IPS-20b (cell line): ENCODE measurements around the gene NHSL1.

ENCODE experiments used
- H3K27ac ChIP-seq: one replicate; pipeline ENCODE4 v1.5.1; 2013; ENCODE audit warnings: low read length
- H3K27me3 ChIP-seq: 2 replicates; pipeline ENCODE4 v1.6.1; 2013; ENCODE audit warnings: mild to moderate bottlenecking, low read length, inconsistent platforms; ENCODE audit not compliant: insufficient read depth
- H3K36me3 ChIP-seq: 2 replicates; pipeline ENCODE4 v1.6.1; 2013; ENCODE audit warnings: low read depth, mild to moderate bottlenecking, inconsistent platforms, low read length, moderate library complexity; ENCODE audit not compliant: insufficient read depth
- H3K4me1 ChIP-seq: 2 replicates; pipeline ENCODE4 v1.6.1; 2013; ENCODE audit warnings: mild to moderate bottlenecking, control low read depth, inconsistent platforms, low read length, moderate library complexity; ENCODE audit not compliant: insufficient read depth
- H3K4me3 ChIP-seq: 2 replicates; pipeline ENCODE4 v1.5.1; 2013; ENCODE audit warnings: mild to moderate bottlenecking, low read length, inconsistent platforms
- H3K9ac ChIP-seq: 2 replicates; pipeline ENCODE4 v1.6.1; 2013; ENCODE audit warnings: low read depth, mild to moderate bottlenecking, inconsistent platforms, low read length, moderate library complexity
- H3K9me3 ChIP-seq: 2 replicates; pipeline ENCODE4 v1.6.1; 2013; ENCODE audit warnings: mild to moderate bottlenecking, low read depth, low read length, inconsistent platforms; ENCODE audit not compliant: insufficient read depth

The NHSL1 gene

DNA sequence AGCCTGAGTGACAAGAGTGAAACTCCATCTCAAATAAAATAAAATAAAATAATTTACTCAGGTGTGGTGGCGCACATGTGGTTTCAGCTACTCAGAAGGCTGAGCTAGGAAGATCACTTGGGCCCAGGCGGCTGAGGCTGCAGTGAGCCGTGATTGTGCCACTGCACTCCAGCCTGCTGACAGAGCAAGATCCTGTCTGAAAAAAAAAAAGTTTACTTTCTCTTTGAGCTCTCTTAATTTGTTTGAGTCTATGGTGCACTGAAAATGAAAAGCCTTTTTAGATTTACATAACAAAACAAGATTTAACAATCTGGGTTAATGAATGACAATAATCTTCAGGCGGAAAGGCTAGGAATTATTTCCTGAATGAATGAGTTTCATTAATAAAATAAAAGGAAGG lies 23.3 kb upstream of the NHSL1 start:
- Histone ChIP-seq H3K27ac (no peak overlapping the region), H3K4me1 (peaks cover 15% of the 10 kb centered on the region), H3K36me3 (no peaks in the 10 kb centered on the region), H3K9me3 (peaks cover 8% of the 10 kb centered on the region), H3K9ac (no peak overlapping the region), H3K27me3 (no peaks in the 10 kb centered on the region), H3K4me3 (no peak overlapping the region)

DNA sequence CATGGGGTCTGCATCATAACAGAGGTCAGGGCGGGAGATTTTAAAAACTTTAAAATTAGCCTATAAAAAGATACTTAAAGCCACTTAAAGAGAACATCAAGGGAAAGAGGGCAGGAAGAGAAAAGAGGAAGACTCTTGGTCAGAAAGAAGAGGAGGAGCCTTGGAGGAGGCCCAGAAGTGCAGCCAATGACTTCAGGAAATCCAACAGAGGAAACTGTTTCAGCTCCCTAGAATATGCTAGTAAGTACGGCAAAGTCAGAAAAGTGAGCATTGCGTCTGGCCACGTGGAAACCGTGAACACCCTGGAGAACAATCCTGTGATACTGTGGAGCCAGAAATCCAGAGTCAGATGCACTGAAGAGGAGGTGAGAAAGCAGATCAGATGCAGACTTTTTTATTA lies 22.5 kb upstream of the NHSL1 start:
- Histone ChIP-seq H3K27me3 (no peaks in the 10 kb centered on the region), H3K9ac (no peak overlapping the region), H3K27ac (no peak overlapping the region), H3K36me3 (no peaks in the 10 kb centered on the region), H3K4me1 (peaks cover 7% of the 10 kb centered on the region; the same call in 1 of the 2 replicates), H3K4me3 (no peak overlapping the region), H3K9me3 (peaks cover 8% of the 10 kb centered on the region)

DNA sequence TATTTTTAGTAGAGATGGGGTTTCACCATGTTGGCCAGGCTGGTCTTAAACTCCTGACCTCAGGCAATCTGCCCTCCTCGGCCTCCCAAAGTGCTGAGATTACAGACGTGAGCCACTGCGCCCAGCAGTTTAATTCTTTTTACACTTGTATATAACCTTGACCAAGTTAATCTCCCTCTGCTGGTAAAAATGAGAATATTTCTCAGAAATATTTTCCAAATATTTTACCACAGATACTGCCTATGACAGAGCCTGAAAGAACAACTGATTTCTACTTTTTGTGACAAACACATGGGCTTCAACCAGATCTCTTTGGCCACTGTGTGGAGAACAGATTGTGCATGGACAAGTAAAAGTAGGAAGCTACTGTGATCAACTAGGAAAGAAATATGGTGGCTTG lies 21.2 kb upstream of the NHSL1 start:
- Histone ChIP-seq H3K9me3 (peaks cover 8% of the 10 kb centered on the region), H3K4me3 (no peak overlapping the region), H3K36me3 (no peaks in the 10 kb centered on the region), H3K9ac (no peak overlapping the region), H3K4me1 (peaks cover 5% of the 10 kb centered on the region; the same call in 1 of the 2 replicates), H3K27ac (no peak overlapping the region), H3K27me3 (no peaks in the 10 kb centered on the region)

DNA sequence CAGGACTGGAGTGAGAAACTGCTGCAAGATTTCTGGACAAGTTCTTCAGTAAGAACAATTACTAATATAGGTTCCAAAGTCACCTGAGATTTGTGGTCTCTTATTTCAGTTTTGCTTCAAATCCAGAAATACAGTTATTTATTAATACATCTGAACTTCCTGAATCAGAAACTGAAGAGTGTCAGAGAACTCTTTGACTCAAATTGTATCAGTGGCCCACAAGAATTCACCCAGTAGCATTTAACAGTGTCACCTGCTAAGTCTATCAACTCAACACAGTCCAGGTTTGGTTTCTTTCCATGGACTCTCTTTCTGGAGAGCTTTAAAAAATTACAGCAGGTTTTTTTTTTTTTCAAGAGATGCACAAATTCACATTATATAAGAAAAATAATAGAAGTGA lies 18.8 kb upstream of the NHSL1 start:
- Histone ChIP-seq H3K36me3 (no peaks in the 10 kb centered on the region), H3K4me3 (no peak overlapping the region), H3K27me3 (no peaks in the 10 kb centered on the region), H3K9ac (no peak overlapping the region), H3K9me3 (peaks cover 8% of the 10 kb centered on the region), H3K27ac (no peak overlapping the region), H3K4me1 (peaks cover 10% of the 10 kb centered on the region; the same call in 1 of the 2 replicates)

DNA sequence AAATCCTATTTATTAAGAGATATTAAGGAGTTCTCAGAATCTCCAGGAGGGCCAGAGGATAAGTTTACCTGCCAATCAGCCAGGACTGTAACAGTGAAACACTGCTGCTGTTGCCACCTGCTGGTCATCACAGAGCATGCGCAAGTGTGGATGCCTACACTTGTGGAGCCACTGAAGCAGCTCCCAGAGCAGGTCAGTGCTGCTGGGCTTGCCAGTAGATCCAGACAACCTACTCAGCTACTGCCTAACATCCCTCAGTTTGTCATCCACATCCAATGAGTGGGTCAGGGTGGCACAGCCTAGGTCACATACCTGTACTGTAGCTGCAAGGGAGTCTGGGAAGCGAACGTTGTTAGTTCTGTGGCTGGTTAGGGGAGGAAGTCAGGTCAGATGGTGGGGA lies 18.3 kb upstream of the NHSL1 start:
- H3K9me3 ChIP-seq, result peaks cover 8% of the 10 kb centered on the region
- no peak overlapping the region for H3K27ac ChIP-seq
- H3K4me3 ChIP-seq, result no peak overlapping the region
- no peak overlapping the region for H3K9ac ChIP-seq
- H3K36me3 ChIP-seq, result no peaks in the 10 kb centered on the region
- H3K4me1 ChIP-seq, result peaks cover 10% of the 10 kb centered on the region; the same call in 1 of the 2 replicates
- H3K27me3 ChIP-seq, result no peaks in the 10 kb centered on the region

DNA sequence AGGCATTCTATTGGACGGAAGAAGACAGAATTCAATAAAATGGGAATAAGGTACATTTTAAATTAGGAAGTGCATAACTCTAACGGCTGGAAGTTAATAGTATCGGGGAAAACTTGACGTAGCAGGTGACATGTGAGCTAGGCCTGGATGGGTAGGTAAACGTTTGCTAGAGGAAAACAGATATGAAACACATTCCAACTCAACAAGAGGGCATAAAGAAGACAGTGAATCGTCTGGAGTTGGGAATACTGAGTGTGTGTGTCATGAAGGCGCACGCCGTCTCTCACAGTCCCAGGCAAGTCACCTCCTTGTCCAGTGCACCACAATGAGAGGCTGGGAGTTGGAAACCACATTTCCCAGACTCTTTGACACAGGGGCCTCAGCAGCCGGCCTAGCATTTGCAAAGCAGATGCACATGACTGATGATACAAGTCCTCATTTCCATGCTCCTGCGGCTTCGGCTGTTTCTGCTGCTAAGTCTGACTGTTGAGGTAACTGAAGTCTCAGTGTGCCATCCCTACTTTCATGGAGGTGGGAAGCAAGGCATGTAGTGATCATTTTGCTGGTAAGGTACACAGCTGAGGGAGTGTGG lies 16.5 kb upstream of the NHSL1 start:
- no peaks in the 10 kb centered on the region for H3K36me3 ChIP-seq
- peaks cover 8% of the 10 kb centered on the region for H3K9me3 ChIP-seq

DNA sequence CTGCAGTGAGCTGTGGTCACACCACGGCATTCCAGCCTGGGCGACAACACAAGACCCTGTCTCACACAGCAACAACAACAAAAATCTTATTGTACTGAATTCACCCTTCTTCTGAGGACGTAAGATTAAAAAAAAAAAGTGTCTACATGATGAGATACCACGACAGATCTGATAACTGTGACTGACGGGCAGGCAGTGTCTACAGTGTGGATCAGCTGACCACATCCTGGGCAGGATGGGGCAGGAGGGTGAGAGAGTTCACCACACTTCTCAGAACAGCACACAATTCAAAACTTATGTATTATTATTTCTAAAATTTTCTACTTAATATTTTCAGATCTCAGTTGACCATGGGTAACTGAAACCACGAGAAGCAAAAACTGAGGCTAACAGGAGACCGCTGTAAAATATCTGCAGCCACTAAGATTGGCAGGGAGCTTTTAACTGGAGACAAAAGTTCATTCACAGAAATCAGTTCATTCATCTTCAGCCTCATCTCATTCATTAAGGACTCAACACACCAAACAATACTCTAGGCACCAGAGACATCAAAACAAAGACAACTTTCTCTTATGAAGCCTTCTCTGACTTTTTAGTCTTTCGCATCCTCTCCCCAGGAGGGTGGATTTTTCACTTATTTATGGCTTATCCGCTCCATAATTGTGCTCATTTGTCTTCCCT lies 15.7 kb upstream of the NHSL1 start:
- Histone ChIP-seq H3K27me3 (no peaks in the 10 kb centered on the region), H3K36me3 (no peaks in the 10 kb centered on the region), H3K4me3 (no peak overlapping the region), H3K9ac (no peak overlapping the region), H3K9me3 (peaks cover 8% of the 10 kb centered on the region), H3K4me1 (peaks cover 19% of the 10 kb centered on the region; the same call in 1 of the 2 replicates), H3K27ac (no peak overlapping the region)

More for the DNA sequence above, 16.5 kb upstream of the NHSL1 start:
- H3K27ac ChIP-seq, result no peak overlapping the region
- H3K4me3 ChIP-seq, result no peak overlapping the region
- no peak overlapping the region for H3K9ac ChIP-seq
- H3K4me1 ChIP-seq, result peaks cover 19% of the 10 kb centered on the region; the same call in 1 of the 2 replicates
- H3K27me3 ChIP-seq, result no peaks in the 10 kb centered on the region

DNA sequence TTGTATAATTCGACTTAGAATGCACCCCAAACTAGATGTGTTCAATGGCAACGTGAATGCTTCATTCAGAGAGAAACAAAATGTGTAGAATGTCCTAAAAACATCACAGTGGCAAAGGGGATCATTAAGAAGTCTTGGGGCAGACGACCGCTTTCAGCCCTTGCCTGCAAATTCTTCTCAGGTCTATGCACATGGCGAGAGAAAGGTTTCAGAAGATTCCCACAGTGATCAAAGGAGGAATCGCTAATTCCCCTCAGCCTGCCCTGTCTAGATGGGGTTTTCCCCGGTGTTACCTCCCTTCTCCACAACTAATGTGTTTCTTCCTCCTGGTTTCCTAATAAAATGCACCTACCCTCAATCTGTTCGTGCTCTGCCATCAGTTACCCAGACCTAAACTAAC lies 13.3 kb upstream of the NHSL1 start:
- Histone ChIP-seq H3K27me3 (no peaks in the 10 kb centered on the region), H3K4me3 (no peak overlapping the region; the same call in 1 of the 2 replicates), H3K27ac (no peak overlapping the region), H3K9ac (0 out of 2 replicates have a peak overlapping the region, but pooled peaks have one; percentile 1), H3K9me3 (no peaks in the 10 kb centered on the region), H3K4me1 (peaks cover 22% of the 10 kb centered on the region; the same call in 1 of the 2 replicates), H3K36me3 (no peaks in the 10 kb centered on the region)

DNA sequence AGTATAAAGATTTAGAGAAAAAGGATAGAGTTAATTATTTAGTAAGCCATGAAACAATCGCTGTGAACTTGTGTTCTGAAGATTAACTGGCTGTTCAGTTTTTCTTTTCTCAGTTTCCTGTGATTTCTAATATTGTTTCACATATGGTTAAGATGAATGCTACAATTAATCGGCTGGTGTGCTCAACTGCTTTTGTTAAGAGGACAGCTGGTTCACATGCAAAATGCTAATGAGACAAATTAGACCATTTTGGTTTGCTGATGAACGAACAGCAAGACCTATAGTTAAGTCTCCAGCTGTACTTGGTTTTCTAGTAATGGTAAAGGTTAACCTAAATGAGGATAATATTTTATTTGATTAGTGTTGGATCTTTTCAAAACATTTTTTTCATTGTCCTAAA lies 10.8 kb upstream of the NHSL1 start:
- Histone ChIP-seq H3K4me3 (no peak overlapping the region), H3K4me1 (peaks cover 26% of the 10 kb centered on the region; the same call in 1 of the 2 replicates), H3K36me3 (no peaks in the 10 kb centered on the region), H3K9me3 (no peaks in the 10 kb centered on the region), H3K27ac (no peak overlapping the region), H3K27me3 (no peaks in the 10 kb centered on the region), H3K9ac (no peak overlapping the region)

DNA sequence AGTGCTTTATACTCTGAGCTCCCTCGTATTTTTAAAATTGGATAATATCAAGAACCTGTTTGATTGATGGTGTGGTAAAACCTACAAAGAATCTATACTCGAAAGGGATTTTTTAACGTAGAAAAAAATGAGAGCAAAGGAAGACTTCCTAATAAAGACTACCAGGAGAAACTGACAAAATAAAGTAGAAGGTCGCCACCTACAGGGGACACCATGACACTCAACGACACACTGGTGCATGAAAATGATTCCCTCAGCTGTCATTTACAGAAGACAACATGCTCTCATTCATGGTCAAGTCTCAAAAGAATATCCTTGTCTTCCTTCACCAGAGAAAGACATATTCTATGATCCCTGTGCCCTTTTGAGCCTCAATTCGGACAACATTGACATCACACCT lies 10.1 kb upstream of the NHSL1 start:
- no peak overlapping the region for H3K4me3 ChIP-seq
- H3K27ac ChIP-seq, result no peak overlapping the region
- H3K4me1 ChIP-seq, result peaks cover 33% of the 10 kb centered on the region
- H3K9me3 ChIP-seq, result no peaks in the 10 kb centered on the region
- H3K27me3 ChIP-seq, result no peaks in the 10 kb centered on the region
- H3K9ac ChIP-seq, result no peak overlapping the region
- H3K36me3 ChIP-seq, result no peaks in the 10 kb centered on the region

DNA sequence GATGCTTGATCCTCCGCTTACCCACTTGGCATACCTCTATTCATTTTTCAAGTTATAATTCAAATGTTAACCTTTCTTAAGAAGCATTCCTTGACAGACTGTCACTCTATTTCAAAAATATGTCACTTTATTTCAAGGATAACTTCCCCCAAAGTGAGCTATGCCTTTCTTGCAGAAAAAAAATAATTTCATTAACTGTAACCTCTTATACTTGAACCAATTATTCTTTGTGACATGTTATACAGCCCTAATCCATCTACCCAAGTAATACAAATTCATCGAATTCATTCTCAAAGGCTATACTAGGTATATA lies 9.3 kb upstream of the NHSL1 start:
- H3K9me3 ChIP-seq, result no peaks in the 10 kb centered on the region
- no peak overlapping the region for H3K9ac ChIP-seq
- H3K4me3 ChIP-seq, result no peak overlapping the region
- H3K4me1 ChIP-seq, result peaks cover 36% of the 10 kb centered on the region
- H3K36me3 ChIP-seq, result no peaks in the 10 kb centered on the region
- H3K27me3 ChIP-seq, result no peaks in the 10 kb centered on the region
- no peak overlapping the region for H3K27ac ChIP-seq

DNA sequence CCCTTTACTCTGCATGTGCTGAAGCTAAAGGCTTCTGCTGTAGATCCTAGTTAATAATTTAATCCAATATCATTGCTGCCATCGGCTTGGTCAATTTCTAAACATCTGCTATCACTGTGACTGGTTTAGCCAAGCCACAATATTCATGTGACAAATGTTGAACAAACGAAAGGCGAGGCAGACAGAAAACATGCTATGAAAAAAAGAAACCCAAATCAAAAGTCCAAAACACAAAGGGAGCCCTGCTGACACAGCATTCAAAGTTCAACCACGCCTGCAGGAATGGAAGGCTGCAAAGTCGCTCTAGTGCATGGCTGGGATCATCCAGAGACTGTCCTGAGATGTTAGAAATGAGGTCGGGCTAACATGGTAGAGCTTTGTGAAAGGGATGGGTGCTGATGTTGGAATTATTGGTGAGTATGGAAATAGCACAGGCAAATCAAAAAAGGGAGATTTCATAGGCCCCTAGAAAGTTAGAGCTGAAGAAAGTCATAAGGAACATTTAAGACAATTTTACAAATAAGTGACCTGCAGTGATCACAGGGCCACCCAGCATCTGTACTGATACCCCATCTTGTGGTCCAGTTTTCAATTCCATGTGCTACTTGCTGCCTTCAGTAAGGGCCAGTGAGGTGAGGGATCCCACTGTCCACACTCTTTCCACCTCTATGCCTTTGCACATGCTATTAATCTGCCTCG lies 8.8 kb upstream of the NHSL1 start:
- Histone ChIP-seq H3K36me3 (no peaks in the 10 kb centered on the region), H3K4me3 (no peak overlapping the region), H3K9ac (no peak overlapping the region), H3K27ac (no peak overlapping the region), H3K9me3 (no peaks in the 10 kb centered on the region), H3K27me3 (no peaks in the 10 kb centered on the region), H3K4me1 (peaks cover 32% of the 10 kb centered on the region)
